SU-DHL-6 (cell line): ENCODE measurements around the gene G0S2.

Experiments used
- CTCF ChIP-seq: fragments of 200-600 bp; sonication (generic); IDR thresholded peaks from one replicate; pipeline ENCODE4 v1.5.1; 2017; ENCODE audit warnings: antibody characterized with exemption, mild to moderate bottlenecking, low read length, moderate library complexity; ENCODE audit not compliant: insufficient read depth, poor library complexity, severe bottlenecking
- EZH2phosphoT487 ChIP-seq: fragments of 200-600 bp; sonication (generic), shearing (Covaris generic); conservative IDR thresholded peaks from 2 replicates; pipeline ENCODE4 v1.6.1; 2018; ENCODE audit warnings: mild to moderate bottlenecking, antibody characterized with exemption, low read length, moderate library complexity, mixed read lengths

- no peak for TF ChIP-seq CTCF
- no peak for TF ChIP-seq EZH2phosphoT487
Observed at GRCh38 chr1:209721323-209721722, 46.1 kb downstream of the G0S2 start.
